Mucosa of descending colon (tissue), 3 donors: ENCODE results near the gene MAGI2. TPM values are rescaled to one million over a fixed set of nuclear protein-coding genes. Genes with fewer than 3 reads are reported as not detected.

Source experiments
- ATAC-seq: fragments of 200-7000 bp; cut with Tn5 transposase; one replicate; pipeline ENCODE4 v1.9.1; 2020; ENCODE audit warnings: mild to moderate bottlenecking, moderate library complexity
- DNase-seq, 3 donors: peaks; one replicate each; pipeline ENCODE4 v3.0.0-alpha.2; 2020
- H3K36me3 ChIP-seq: fragments of 200-600 bp; one replicate; pipeline ENCODE4 v1.8.0; 2021; ENCODE audit warnings: low read depth, mild to moderate bottlenecking
- H3K4me1 ChIP-seq: fragments of 200-600 bp; one replicate; pipeline ENCODE4 v1.8.0; 2021; ENCODE audit warnings: low read depth, mild to moderate bottlenecking
- H3K4me3 ChIP-seq: fragments of 200-600 bp; one replicate; pipeline ENCODE4 v1.8.0; 2021; ENCODE audit warnings: mild to moderate bottlenecking
- H3K9me3 ChIP-seq: fragments of 200-600 bp; one replicate; pipeline ENCODE4 v1.8.0; 2021; ENCODE audit warnings: mild to moderate bottlenecking
- intact Hi-C, 2 donors: fragments of 100-400 bp; cut with DNase I in 1 of 2; cut with micrococcal nuclease in 1 of 2; formaldehyde crosslinking; loops; one replicate each; pipeline versions ENCODE4 v1.11.0 to v1.11.1; 2022; cut with DNase I, micrococcal nuclease
- total RNA-seq, 3 donors: library from RNA; stranded (reverse); fragmentation: NEBNext Ultra II Directional in 2 of 3; extraction: Animal tissue kit (Norgen Biotek cat#: 25700) in 2 of 3; gene quantifications; one replicate each; pipeline versions ENCODE4 v1.2.1 to v1.2.4, GENCODE V29; 2021 to 2023
- TF ChIP-seq, protein P1 (sequence below): fragments of 200-600 bp; IDR thresholded peaks from one replicate; pipeline ENCODE4 v1.8.0; 2022; ENCODE audit warnings: antibody characterized with exemption, mild to moderate bottlenecking
- donor health status: DM: no; HTN: no; CAD: no; lungs with moderate emphysema.
- donor health status: DM: no; HTN: no; CAD: no.
- donor health status: DM: no; HTN: yes; CAD: no.

The MAGI2 gene
- total RNA-seq, 3 donors from 2014 or later, result 1.9 to 14.5 (median 2.7) TPM

DNA sequence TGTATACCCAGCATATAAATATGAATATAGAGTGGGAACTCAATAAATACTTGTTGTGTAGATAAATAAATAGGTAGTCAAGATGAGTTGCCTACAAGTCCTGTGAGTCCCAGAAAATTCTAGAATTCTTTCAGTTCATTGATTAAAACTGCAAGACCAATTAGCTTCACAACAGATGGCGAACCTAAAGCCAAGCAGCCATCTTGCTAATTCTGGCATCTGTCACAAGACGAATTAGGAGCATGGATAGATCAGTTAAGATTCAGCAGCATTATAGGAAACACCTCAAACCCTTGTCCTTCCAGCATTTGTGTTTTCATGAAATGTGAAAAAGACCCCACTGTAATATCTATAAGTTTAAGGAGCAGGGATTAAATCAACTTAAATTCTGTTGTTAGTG is 552.7 kb downstream of the MAGI2 start:
- H3K4me3 ChIP-seq, result no peak overlapping the region
- ATAC-seq (no peak), DNase-seq (no peak)
- no peaks in the 10 kb centered on the region for H3K9me3 ChIP-seq
- H3K36me3 ChIP-seq, result no peaks in the 10 kb centered on the region
- intact Hi-C loops, result no loop called here
- TF ChIP-seq, protein P1, sequence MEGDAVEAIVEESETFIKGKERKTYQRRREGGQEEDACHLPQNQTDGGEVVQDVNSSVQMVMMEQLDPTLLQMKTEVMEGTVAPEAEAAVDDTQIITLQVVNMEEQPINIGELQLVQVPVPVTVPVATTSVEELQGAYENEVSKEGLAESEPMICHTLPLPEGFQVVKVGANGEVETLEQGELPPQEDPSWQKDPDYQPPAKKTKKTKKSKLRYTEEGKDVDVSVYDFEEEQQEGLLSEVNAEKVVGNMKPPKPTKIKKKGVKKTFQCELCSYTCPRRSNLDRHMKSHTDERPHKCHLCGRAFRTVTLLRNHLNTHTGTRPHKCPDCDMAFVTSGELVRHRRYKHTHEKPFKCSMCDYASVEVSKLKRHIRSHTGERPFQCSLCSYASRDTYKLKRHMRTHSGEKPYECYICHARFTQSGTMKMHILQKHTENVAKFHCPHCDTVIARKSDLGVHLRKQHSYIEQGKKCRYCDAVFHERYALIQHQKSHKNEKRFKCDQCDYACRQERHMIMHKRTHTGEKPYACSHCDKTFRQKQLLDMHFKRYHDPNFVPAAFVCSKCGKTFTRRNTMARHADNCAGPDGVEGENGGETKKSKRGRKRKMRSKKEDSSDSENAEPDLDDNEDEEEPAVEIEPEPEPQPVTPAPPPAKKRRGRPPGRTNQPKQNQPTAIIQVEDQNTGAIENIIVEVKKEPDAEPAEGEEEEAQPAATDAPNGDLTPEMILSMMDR, result no peak
- H3K4me1 ChIP-seq, result peaks cover 2% of the 10 kb centered on the region

DNA sequence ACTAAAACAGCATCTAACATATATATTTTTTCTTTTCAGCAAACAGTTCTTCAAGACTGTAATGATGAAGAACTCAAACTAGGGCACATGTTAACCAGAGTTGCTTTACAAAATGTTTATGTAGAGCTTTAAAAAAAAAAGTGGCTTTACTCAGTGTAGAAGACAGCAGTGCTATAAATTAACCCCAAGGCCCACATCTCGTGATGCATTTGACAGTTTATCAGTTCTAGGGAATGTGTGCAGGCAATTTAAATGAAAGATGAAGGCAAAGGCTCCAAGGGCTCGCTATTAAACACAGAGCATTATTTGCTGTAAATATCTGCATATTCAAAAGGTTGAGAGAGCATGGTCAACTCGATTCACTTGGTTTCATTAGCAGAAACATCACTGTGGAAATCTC is 558.1 kb downstream of the MAGI2 start:
- no peaks in the 10 kb centered on the region for H3K9me3 ChIP-seq
- TF ChIP-seq, protein P1, result no peak
- intact Hi-C loops, result no loop called here
- no peak overlapping the region for H3K4me3 ChIP-seq
- no peaks in the 10 kb centered on the region for H3K36me3 ChIP-seq
- ATAC-seq (no peak), DNase-seq (no peak)
- H3K4me1 ChIP-seq, result no peaks in the 10 kb centered on the region

DNA sequence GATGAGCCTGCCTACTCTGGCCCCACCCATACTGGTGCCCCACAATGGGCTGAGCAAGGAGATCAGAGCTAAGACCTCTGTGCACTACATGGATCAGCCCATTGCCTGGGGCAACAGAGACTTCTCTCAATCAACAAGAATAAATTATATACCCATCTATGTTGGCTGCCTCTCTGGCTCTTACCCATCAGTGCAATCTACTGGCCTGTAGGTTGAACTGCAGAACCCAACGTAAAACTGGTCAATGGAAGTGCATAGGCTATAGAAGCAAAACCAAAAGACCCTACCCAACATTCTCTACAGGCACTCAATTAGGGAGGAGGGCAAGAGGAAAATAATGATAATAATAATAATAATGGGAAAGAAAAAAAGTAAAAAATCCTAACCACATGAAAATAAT is 574.3 kb downstream of the MAGI2 start:
- H3K4me3 ChIP-seq, result no peak overlapping the region
- DNase-seq, result no peak
- intact Hi-C loops, result no loop called here
- no peaks in the 10 kb centered on the region for H3K4me1 ChIP-seq
- TF ChIP-seq, protein P1, result no peak
- no peaks in the 10 kb centered on the region for H3K36me3 ChIP-seq
- peaks cover 3% of the 10 kb centered on the region for H3K9me3 ChIP-seq
- no peak for ATAC-seq

DNA sequence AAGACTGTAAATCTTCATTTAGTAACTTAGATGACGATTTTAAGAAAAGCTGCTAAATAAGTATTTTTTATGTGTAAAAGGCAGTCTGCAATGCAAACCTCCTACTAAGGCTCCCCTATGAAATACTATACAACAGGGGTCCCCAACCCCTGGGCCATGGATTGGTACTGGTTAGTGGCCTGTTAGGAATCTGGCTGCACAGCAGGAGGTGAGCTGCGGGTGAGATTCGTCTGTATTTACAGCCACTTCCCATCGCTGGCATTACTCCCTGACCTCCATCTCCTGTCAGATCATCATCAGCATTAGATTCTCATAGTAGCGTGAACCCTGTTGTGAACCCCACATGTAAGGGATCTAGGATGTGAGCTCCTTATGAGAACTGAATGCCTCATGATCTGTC is 580.4 kb downstream of the MAGI2 start:
- Histone ChIP-seq H3K36me3 (no peaks in the 10 kb centered on the region), H3K9me3 (no peaks in the 10 kb centered on the region), H3K4me1 (no peaks in the 10 kb centered on the region), H3K4me3 (no peak overlapping the region)
- intact Hi-C loops, result no loop called here
- ATAC-seq (no peak), DNase-seq (no peak)
- TF ChIP-seq, protein P1, result no peak

DNA sequence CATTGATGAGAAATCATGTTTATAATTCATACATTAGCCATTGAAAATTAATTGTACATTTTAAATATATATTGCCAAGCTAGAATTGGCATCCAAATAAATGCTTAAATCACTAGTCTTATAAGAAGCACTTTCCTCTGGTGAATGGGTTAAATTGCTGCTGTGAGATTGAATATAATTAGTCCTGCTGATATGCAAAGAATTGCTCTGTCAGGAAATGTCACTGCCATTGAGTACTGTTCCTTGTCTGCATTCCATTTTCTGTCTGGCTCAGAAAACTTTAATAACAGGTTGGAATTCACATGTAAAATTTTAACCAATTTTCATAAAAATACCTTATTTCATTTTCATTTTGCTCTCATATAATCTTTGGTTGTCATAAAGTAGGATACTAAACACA is 589.1 kb downstream of the MAGI2 start:
- H3K4me1 ChIP-seq, result no peaks in the 10 kb centered on the region
- intact Hi-C loops, result no loop called here
- no peak overlapping the region for H3K4me3 ChIP-seq
- H3K9me3 ChIP-seq, result no peaks in the 10 kb centered on the region
- no peaks in the 10 kb centered on the region for H3K36me3 ChIP-seq
- TF ChIP-seq, protein P1, result no peak
- ATAC-seq (no peak), DNase-seq (no peak)

DNA sequence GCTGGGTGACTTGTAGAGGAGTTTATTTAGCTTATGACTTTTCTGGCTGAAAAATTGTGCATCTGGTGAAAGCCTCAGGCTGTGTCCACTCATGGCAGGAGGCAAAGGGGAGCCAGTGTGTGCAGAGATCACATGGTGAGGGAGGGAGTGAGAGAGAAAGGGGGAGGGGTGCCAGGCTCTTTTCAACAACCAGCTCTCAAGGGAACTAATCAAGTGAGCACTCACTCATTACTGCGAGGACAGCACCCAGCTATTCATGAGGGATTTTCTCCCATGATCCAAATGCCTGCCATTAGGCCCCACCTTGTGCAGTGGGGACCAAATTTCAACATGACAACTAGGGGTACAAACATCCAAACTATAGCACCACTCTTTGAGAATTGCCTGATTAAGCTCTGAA is 590.2 kb downstream of the MAGI2 start:
- ATAC-seq (no peak), DNase-seq (no peak)
- H3K9me3 ChIP-seq, result no peaks in the 10 kb centered on the region
- no peaks in the 10 kb centered on the region for H3K36me3 ChIP-seq
- H3K4me1 ChIP-seq, result no peaks in the 10 kb centered on the region
- TF ChIP-seq, protein P1, result no peak
- intact Hi-C loops, result no loop called here
- H3K4me3 ChIP-seq, result no peak overlapping the region
